GM11168 (cell line): ENCODE results near the gene EVC2.

Source experiments
- in situ Hi-C: fragments of 300-500 bp; cut with MboI; formaldehyde crosslinking; loops from one replicate; pipeline ENCODE4 v1.12.0; 2022; ENCODE audit warnings: low sequenced_read_pairs; ENCODE audit not compliant: unreplicated experiment

EVC2 gene

GRCh38 chr4:5527211-5527610 is 181.1 kb downstream of the EVC2 start:
- in situ Hi-C loops: no loop called here

- in situ Hi-C loops: no loop called here
Measured at GRCh38 chr4:5526080-5526846, 182.1 kb downstream of the EVC2 start.

GRCh38 chr4:5524446-5525299 is 183.7 kb downstream of the EVC2 start:
- in situ Hi-C loops: no loop called here

- in situ Hi-C loops: no loop called here
Measured at GRCh38 chr4:5517372-5517771, 191.0 kb downstream of the EVC2 start.

GRCh38 chr4:5515646-5516045 is 192.7 kb downstream of the EVC2 start:
- in situ Hi-C loops: no loop called here
